NCI-H2227 (cell line): ENCODE results near the gene SQSTM1.
"Not testable (repeated sequence)": the region's sequence is repeated elsewhere in the genome, so short reads cannot be mapped to it uniquely, and the experiment has no call there.

Source experiments
- DNase-seq: peaks from one replicate; lab custom pipeline; 2025; ENCODE audit not compliant: unreplicated experiment; lab: John Stamatoyannopoulos, UW

The SQSTM1 gene

GRCh38 chr5:179823937-179824744 lies 3.4 kb downstream of the SQSTM1 start:
- DNase-seq, result no peak

- no peak for DNase-seq
These were observed 4.0 kb downstream of the SQSTM1 start for GRCh38 chr5:179824745-179825112.

- no peak for DNase-seq
These were observed 5.0 kb downstream of the SQSTM1 start for GRCh38 chr5:179825655-179826182.

GRCh38 chr5:179827680-179828079 lies 7.0 kb downstream of the SQSTM1 start:
- DNase-seq, result no peak

- no peak for DNase-seq
These were observed 8.2 kb downstream of the SQSTM1 start for GRCh38 chr5:179828756-179829421.

- no peak for DNase-seq
These were observed 9.2 kb downstream of the SQSTM1 start for GRCh38 chr5:179829732-179830435.

GRCh38 chr5:179830818-179831468 lies 10.2 kb downstream of the SQSTM1 start:
- DNase-seq, result no peak

GRCh38 chr5:179832039-179832745 lies 11.5 kb downstream of the SQSTM1 start:
- no peak for DNase-seq

- no peak for DNase-seq
These were observed 12.5 kb downstream of the SQSTM1 start for GRCh38 chr5:179833056-179833708.

GRCh38 chr5:179833709-179834070 lies 13.0 kb downstream of the SQSTM1 start:
- no peak for DNase-seq

- DNase-seq, result no peak
These were observed 13.4 kb downstream of the SQSTM1 start for GRCh38 chr5:179834120-179834519.

- not testable (repeated sequence) for DNase-seq
These were observed 14.2 kb downstream of the SQSTM1 start for GRCh38 chr5:179834871-179835270.

- DNase-seq, result no peak
These were observed 15.7 kb downstream of the SQSTM1 start for GRCh38 chr5:179836225-179837019.

- no peak for DNase-seq
These were observed 16.6 kb downstream of the SQSTM1 start for GRCh38 chr5:179837076-179838011.

- no peak for DNase-seq
These were observed 18.9 kb downstream of the SQSTM1 start for GRCh38 chr5:179839328-179840256.

- DNase-seq, result no peak
These were observed 19.6 kb downstream of the SQSTM1 start for GRCh38 chr5:179840321-179840720.

GRCh38 chr5:179840766-179841165 lies 20.1 kb downstream of the SQSTM1 start:
- DNase-seq, result no peak
